ENCODE results near the gene MYH3.

- TF ChIP-seq CTCF (IDR thresholded peaks at IDR 0.05 in 8 of 11, conservative IDR thresholded peaks at IDR 0.05 in 3 of 11) (no peak), POLR2AphosphoS5 (IDR thresholded peaks at IDR 0.05) (no peak)
These were observed 51.0 kb downstream of the MYH3 start for GRCh38 chr17:10606110-10606509.

All from spleen (tissue), 7 donors.